SK-N-SH (cell line): ENCODE results near the gene RASA1. TPM values are rescaled to one million over a fixed set of nuclear protein-coding genes. Genes with fewer than 3 reads are reported as not detected.

ENCODE experiments used
- CTCF ChIA-PET: fragments of 300-600, 350-600 bp; formaldehyde crosslinking; extraction: SDS; loops from one replicate; lab custom pipeline; 2021; lab: Yijun Ruan, JAX
- POLR2A ChIA-PET: fragments of 350-600 bp; sonication (Branson Sonifier 250); formaldehyde crosslinking; extraction: SDS; loops from one replicate; lab custom pipeline; 2020; ENCODE audit warnings: antibody characterized with exemption, inconsistent platforms; lab: Yijun Ruan, JAX
- DNase-seq: peaks from one replicate; pipeline ENCODE4 v3.0.0; 2012
- H2AFZ ChIP-seq: fragments of 200-600 bp; sonication (generic); 2 replicates; pipeline ENCODE4 v1.8.1; 2016; ENCODE audit warnings: antibody characterized with exemption, mild to moderate bottlenecking, low read depth
- H3F3A ChIP-seq: fragments of 200-600 bp; sonication (generic); replicated peaks from 2 replicates; pipeline ENCODE3; 2016; ENCODE audit warnings: antibody characterized with exemption, mild to moderate bottlenecking; ENCODE audit not compliant: insufficient read depth
- H3K27ac ChIP-seq, 2 experiments: fragments of 200-500 bp in 1 of 2; fragments of 200-600 bp in 1 of 2; sonication (Bioruptor generic) in 1 of 2; sonication (generic), shearing (Covaris generic) in 1 of 2; 2 replicates each; pipeline versions ENCODE4 v1.5.1 to v1.6.1; 2014 to 2016; ENCODE audit warnings: low read depth in 2 of 2, inconsistent platforms in 1 of 2, low read length in 1 of 2, mild to moderate bottlenecking in 1 of 2, mixed read lengths in 1 of 2
- H3K27me3 ChIP-seq: fragments of 200-600 bp; sonication (generic), shearing (Covaris generic); 2 replicates; pipeline ENCODE4 v1.6.1; 2016; ENCODE audit warnings: mixed run types; ENCODE audit not compliant: insufficient read depth
- H3K36me3 ChIP-seq, 2 experiments: fragments of 200-500 bp in 1 of 2; fragments of 200-600 bp in 1 of 2; sonication (Bioruptor generic) in 1 of 2; sonication (generic) in 1 of 2; replicated peaks in 1 of 2; 2 replicates each; pipeline versions ENCODE3 to v1.5.1; 2014 to 2016; ENCODE audit warnings: low read length in 1 of 2, mild to moderate bottlenecking in 1 of 2; ENCODE audit not compliant: insufficient read depth in 2 of 2, control insufficient read depth in 1 of 2
- H3K4me1 ChIP-seq, 2 experiments: fragments of 200-500 bp in 1 of 2; fragments of 200-600 bp in 1 of 2; sonication (Bioruptor generic) in 1 of 2; sonication (generic), shearing (Covaris generic) in 1 of 2; 2 replicates each; pipeline versions ENCODE4 v1.5.1 to v1.6.1; 2014 to 2016; ENCODE audit warnings: low read depth in 1 of 2, low read length in 1 of 2, mixed run types in 1 of 2; ENCODE audit not compliant: insufficient read depth in 2 of 2, control insufficient read depth in 1 of 2
- H3K4me2 ChIP-seq: fragments of 200-600 bp; sonication (generic), shearing (Covaris generic); 2 replicates; pipeline ENCODE4 v1.6.1; 2017; ENCODE audit warnings: mixed run types
- H3K4me3 ChIP-seq, 2 experiments: fragments of 200-500 bp in 1 of 2; fragments of 200-600 bp in 1 of 2; sonication (Bioruptor generic) in 1 of 2; sonication (generic), shearing (Covaris generic) in 1 of 2; 2 replicates each; pipeline versions ENCODE4 v1.5.1 to v1.8.1; 2014 to 2016; ENCODE audit warnings: low read depth in 2 of 2, inconsistent platforms in 1 of 2, low read length in 1 of 2, mild to moderate bottlenecking in 1 of 2, mixed read lengths in 1 of 2, moderate library complexity in 1 of 2
- H3K79me2 ChIP-seq: fragments of 200-600 bp; sonication (generic); 2 replicates; pipeline ENCODE4 v1.8.1; 2017; ENCODE audit warnings: mild to moderate bottlenecking; ENCODE audit not compliant: insufficient read depth
- H3K9ac ChIP-seq: fragments of 200-600 bp; sonication (generic); 2 replicates; pipeline ENCODE4 v1.6.1; 2017; ENCODE audit warnings: mixed run types
- H3K9me2 ChIP-seq: fragments of 200-600 bp; sonication (generic); 2 replicates; pipeline ENCODE4 v1.6.1; 2017; ENCODE audit warnings: mixed run types
- H3K9me3 ChIP-seq: fragments of 200-600 bp; sonication (generic); 2 replicates; pipeline ENCODE4 v1.6.1; 2017; ENCODE audit warnings: mixed run types, mild to moderate bottlenecking, moderate library complexity
- H4K20me1 ChIP-seq: fragments of 200-600 bp; sonication (generic); 2 replicates; pipeline ENCODE4 v1.6.1; 2017; ENCODE audit warnings: mild to moderate bottlenecking, mixed run types; ENCODE audit not compliant: insufficient read depth
- CHD2 ChIP-seq: fragments of 150-350 bp; IDR thresholded peaks from 2 replicates; pipeline ENCODE4 v1.6.1; 2018; ENCODE audit warnings: low read length; ENCODE audit not compliant: partially characterized antibody
- ELF1 ChIP-seq: IDR thresholded peaks from 2 replicates; pipeline ENCODE4 v1.4.0; 2012
- EZH2phosphoT487 ChIP-seq: fragments of 200-600 bp; sonication (generic); IDR thresholded peaks from 2 replicates; pipeline ENCODE4 v1.6.1; 2017; ENCODE audit warnings: low read depth, mixed run types, mild to moderate bottlenecking, antibody characterized with exemption, moderate library complexity, borderline replicate concordance
- FOXM1 ChIP-seq: IDR thresholded peaks from 2 replicates; pipeline ENCODE4 v1.4.0; 2012; ENCODE audit warnings: low read depth, mild to moderate bottlenecking
- GABPA ChIP-seq: IDR thresholded peaks from 2 replicates; pipeline ENCODE4 v1.4.0; 2012; ENCODE audit warnings: low read depth, mild to moderate bottlenecking
- IRF3 ChIP-seq: fragments of 150-350 bp; IDR thresholded peaks from 2 replicates; pipeline ENCODE4 v1.6.1; 2016; ENCODE audit warnings: mild to moderate bottlenecking, low read depth, low read length
- JUND ChIP-seq: IDR thresholded peaks from 2 replicates; pipeline ENCODE4 v1.4.0; 2012
- MXI1 ChIP-seq: IDR thresholded peaks from 2 replicates; pipeline ENCODE4 v1.6.1; 2012; ENCODE audit warnings: mild to moderate bottlenecking, low read depth, low read length, improper control_type of control experiment
- PBX3 ChIP-seq: IDR thresholded peaks from 2 replicates; pipeline ENCODE4; 2012
- POLR2AphosphoS5 ChIP-seq: IDR thresholded peaks from 2 replicates; pipeline ENCODE4 v1.6.1; 2012; ENCODE audit warnings: low read depth, low read length
- RFX5 ChIP-seq: IDR thresholded peaks from 2 replicates; pipeline ENCODE4 v1.6.1; 2012; ENCODE audit warnings: mild to moderate bottlenecking, improper control_type of control experiment, low read length
- SIN3A ChIP-seq: IDR thresholded peaks from 2 replicates; pipeline ENCODE4 v1.6.1; 2012; ENCODE audit warnings: low read depth, mild to moderate bottlenecking, low read length, moderate library complexity, borderline replicate concordance
- SMC3 ChIP-seq: IDR thresholded peaks from 2 replicates; pipeline ENCODE4 v1.6.1; 2012; ENCODE audit warnings: low read depth, low read length, improper control_type of control experiment
- TAF1 ChIP-seq: IDR thresholded peaks from 2 replicates; pipeline ENCODE4 v1.6.1; 2012; ENCODE audit warnings: low read depth, mild to moderate bottlenecking, low read length, moderate library complexity, borderline replicate concordance
- TCF12 ChIP-seq: IDR thresholded peaks from 2 replicates; pipeline ENCODE4 v1.4.0; 2012
- USF1 ChIP-seq: IDR thresholded peaks from 2 replicates; pipeline ENCODE4 v1.4.0; 2012; ENCODE audit warnings: low read depth, borderline replicate concordance
- USF2 ChIP-seq: fragments of 150-350 bp; IDR thresholded peaks from 2 replicates; pipeline ENCODE4 v1.6.1; 2017; ENCODE audit warnings: antibody characterized with exemption, low read length, low read depth, borderline replicate concordance
- ZBTB33 ChIP-seq: IDR thresholded peaks from 2 replicates; pipeline ENCODE4 v1.4.0; 2012; ENCODE audit warnings: low read depth, borderline replicate concordance
- WGBS: methylation state at CpG from one replicate; pipeline ENCODE4 v1.1.6; 2017; ENCODE audit warnings: low lambda C conversion rate; 5-methylcytosine and 5-hydroxymethylcytosine counted together
- polyA plus RNA-seq, 3 experiments: library from polyadenylated mRNA; depleted of rRNA; stranded (reverse); fragments of >200 nt; gene quantifications; 2 replicates each; pipeline ENCODE4 v1.2.3, GENCODE V29; 2012

Gene RASA1
- polyA plus RNA-seq, 1 of the 3 experiments (the other 2 are of a cell fraction), result 49.1 TPM

GRCh38 chr5:87404359-87404758 lies 136.7 kb downstream of the RASA1 start (continued):
- TF ChIP-seq MXI1 (no peak), FOXM1 (no peak), JUND (no peak), SMC3 (no peak), IRF3 (no peak), EZH2phosphoT487 (no peak), ZBTB33 (no peak), USF2 (no peak), SIN3A (no peak), POLR2AphosphoS5 (no peak), PBX3 (no peak)

GRCh38 chr5:87405472-87406155 lies 137.9 kb downstream of the RASA1 start:
- Histone ChIP-seq H3K9ac (no peak overlapping the region), H3K27ac (no peak overlapping the region), H3F3A (peaks cover 25% of the 10 kb centered on the region), H3K9me3 (no peaks in the 10 kb centered on the region; the same call in 1 of the 2 replicates), H2AFZ (no peak overlapping the region), H4K20me1 (0 out of 2 replicates have a peak, but pooled peaks cover 4% of the 10 kb centered on the region), H3K4me2 (no peak overlapping the region), H3K9me2 (no peaks in the 10 kb centered on the region), H3K4me1 (peaks cover 1 to 3% of the 10 kb centered on the region in 2 experiments; a peak in 3 of 4 replicates), H3K27me3 (no peaks in the 10 kb centered on the region), H3K79me2 (peaks cover 45% of the 10 kb centered on the region), H3K4me3 (no peak overlapping the region), H3K36me3 (peaks cover 89 to 98% of the 10 kb centered on the region in 2 experiments)
- ChIA-PET POLR2A (no interaction called here), CTCF (interaction anchor here (3.0 kb wide), 1 partner anchor 10 kb away, joined by 8 read pairs; no protein-coding TSS in a partner anchor)
- no peak for DNase-seq
- WGBS, result 98% methylated on average over 2 of the region's 2 CpGs
- TF ChIP-seq PBX3, result no peak
- no peak for TF ChIP-seq USF1
- TF ChIP-seq SIN3A, result no peak
- no peak for TF ChIP-seq ZBTB33
- TF ChIP-seq MXI1, result no peak
- no peak for TF ChIP-seq CHD2
- TF ChIP-seq ELF1, result no peak
- no peak for TF ChIP-seq TCF12
- TF ChIP-seq EZH2phosphoT487, result no peak
- no peak for TF ChIP-seq RFX5
- TF ChIP-seq JUND, result no peak
- no peak for TF ChIP-seq USF2
- TF ChIP-seq TAF1, result no peak
- TF ChIP-seq SMC3, result no peak
- TF ChIP-seq GABPA, result no peak
